ENCODE data around the gene LSMEM2. TPM values are rescaled to one million over a fixed set of nuclear protein-coding genes. Genes with fewer than 3 reads are reported as not detected.

LSMEM2 gene
- total and polyA plus RNA-seq, 2 experiments from 2014 or later = 0.59 to 0.86 TPM

GRCh38 chr3:50287262-50287661, 8.4 kb downstream of the LSMEM2 start (continued):
- TF ChIP-seq REST (IDR thresholded peaks at IDR 0.05; ENCODE audit: unreplicated experiment) = no peak

DNA sequence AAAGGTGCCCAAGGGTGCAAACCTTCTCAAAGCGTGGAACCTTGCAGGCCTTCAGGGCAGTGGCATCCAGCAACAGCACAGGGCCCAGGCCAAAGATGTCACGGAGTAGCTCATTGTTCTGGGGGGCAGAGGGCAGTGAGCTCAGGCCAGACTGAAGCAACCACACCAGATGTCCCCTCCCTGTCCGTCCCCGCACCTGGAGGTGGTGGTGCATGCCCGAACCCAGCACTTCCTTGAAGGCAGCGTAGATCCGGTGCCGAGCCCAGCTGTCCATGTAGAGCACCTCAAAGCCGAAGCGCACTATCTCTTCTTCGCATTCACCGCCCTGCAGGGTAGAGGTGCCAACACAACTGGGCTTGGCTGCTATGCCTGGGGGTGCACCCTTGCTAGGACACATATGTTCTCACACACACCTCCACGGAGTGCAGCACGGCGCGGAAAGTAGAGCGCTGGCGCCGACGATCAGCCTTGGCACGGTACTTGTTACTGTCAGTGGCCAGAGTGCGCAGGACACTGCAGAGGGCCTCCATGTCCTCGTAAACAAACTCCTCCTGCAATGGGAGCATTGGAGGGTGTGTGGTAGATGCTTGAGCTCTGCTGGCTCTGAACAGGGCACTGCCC, 9.6 kb downstream of the LSMEM2 start:
- H3K79me2 ChIP-seq (replicated peaks; ENCODE audit: insufficient read depth) = peaks cover 17% of the 10 kb centered on the region
- no peak for TF ChIP-seq EZH2phosphoT487 (IDR thresholded peaks at IDR 0.05; ENCODE audit: unreplicated experiment)
- TF ChIP-seq ETS1 (IDR thresholded peaks at IDR 0.05) = no peak
- no peak for TF ChIP-seq ZNF331 (CRISPR knock-in tag; IDR thresholded peaks at IDR 0.05; ENCODE audit: low read depth)
- no peak for TF ChIP-seq JUNB (IDR thresholded peaks at IDR 0.05; ENCODE audit: unreplicated experiment)
- TF ChIP-seq STAT1 (IDR thresholded peaks at IDR 0.05; ENCODE audit: unreplicated experiment) = no peak
- TF ChIP-seq, protein P1, sequence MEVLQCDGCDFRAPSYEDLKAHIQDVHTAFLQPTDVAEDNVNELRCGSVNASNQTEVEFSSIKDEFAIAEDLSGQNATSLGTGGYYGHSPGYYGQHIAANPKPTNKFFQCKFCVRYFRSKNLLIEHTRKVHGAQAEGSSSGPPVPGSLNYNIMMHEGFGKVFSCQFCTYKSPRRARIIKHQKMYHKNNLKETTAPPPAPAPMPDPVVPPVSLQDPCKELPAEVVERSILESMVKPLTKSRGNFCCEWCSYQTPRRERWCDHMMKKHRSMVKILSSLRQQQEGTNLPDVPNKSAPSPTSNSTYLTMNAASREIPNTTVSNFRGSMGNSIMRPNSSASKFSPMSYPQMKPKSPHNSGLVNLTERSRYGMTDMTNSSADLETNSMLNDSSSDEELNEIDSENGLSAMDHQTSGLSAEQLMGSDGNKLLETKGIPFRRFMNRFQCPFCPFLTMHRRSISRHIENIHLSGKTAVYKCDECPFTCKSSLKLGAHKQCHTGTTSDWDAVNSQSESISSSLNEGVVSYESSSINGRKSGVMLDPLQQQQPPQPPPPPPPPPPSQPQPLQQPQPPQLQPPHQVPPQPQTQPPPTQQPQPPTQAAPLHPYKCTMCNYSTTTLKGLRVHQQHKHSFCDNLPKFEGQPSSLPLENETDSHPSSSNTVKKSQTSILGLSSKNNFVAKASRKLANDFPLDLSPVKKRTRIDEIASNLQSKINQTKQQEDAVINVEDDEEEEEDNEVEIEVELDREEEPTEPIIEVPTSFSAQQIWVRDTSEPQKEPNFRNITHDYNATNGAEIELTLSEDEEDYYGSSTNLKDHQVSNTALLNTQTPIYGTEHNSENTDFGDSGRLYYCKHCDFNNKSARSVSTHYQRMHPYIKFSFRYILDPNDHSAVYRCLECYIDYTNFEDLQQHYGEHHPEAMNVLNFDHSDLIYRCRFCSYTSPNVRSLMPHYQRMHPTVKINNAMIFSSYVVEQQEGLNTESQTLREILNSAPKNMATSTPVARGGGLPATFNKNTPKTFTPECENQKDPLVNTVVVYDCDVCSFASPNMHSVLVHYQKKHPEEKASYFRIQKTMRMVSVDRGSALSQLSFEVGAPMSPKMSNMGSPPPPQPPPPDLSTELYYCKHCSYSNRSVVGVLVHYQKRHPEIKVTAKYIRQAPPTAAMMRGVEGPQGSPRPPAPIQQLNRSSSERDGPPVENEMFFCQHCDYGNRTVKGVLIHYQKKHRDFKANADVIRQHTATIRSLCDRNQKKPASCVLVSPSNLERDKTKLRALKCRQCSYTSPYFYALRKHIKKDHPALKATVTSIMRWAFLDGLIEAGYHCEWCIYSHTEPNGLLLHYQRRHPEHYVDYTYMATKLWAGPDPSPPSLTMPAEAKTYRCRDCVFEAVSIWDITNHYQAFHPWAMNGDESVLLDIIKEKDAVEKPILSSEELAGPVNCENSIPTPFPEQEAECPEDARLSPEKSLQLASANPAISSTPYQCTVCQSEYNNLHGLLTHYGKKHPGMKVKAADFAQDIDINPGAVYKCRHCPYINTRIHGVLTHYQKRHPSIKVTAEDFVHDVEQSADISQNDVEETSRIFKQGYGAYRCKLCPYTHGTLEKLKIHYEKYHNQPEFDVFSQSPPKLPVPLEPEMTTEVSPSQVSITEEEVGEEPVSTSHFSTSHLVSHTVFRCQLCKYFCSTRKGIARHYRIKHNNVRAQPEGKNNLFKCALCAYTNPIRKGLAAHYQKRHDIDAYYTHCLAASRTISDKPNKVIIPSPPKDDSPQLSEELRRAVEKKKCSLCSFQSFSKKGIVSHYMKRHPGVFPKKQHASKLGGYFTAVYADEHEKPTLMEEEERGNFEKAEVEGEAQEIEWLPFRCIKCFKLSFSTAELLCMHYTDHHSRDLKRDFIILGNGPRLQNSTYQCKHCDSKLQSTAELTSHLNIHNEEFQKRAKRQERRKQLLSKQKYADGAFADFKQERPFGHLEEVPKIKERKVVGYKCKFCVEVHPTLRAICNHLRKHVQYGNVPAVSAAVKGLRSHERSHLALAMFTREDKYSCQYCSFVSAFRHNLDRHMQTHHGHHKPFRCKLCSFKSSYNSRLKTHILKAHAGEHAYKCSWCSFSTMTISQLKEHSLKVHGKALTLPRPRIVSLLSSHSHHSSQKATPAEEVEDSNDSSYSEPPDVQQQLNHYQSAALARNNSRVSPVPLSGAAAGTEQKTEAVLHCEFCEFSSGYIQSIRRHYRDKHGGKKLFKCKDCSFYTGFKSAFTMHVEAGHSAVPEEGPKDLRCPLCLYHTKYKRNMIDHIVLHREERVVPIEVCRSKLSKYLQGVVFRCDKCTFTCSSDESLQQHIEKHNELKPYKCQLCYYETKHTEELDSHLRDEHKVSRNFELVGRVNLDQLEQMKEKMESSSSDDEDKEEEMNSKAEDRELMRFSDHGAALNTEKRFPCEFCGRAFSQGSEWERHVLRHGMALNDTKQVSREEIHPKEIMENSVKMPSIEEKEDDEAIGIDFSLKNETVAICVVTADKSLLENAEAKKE (CRISPR knock-in tag; IDR thresholded peaks at IDR 0.05) = no peak
- no peak for TF ChIP-seq POLR2AphosphoS5 (IDR thresholded peaks at IDR 0.05; ENCODE audit: low read depth)
- TF ChIP-seq CREB1 (CRISPR knock-in tag; IDR thresholded peaks at IDR 0.05; ENCODE audit: low read depth) = no peak
- TF ChIP-seq, protein P2, sequence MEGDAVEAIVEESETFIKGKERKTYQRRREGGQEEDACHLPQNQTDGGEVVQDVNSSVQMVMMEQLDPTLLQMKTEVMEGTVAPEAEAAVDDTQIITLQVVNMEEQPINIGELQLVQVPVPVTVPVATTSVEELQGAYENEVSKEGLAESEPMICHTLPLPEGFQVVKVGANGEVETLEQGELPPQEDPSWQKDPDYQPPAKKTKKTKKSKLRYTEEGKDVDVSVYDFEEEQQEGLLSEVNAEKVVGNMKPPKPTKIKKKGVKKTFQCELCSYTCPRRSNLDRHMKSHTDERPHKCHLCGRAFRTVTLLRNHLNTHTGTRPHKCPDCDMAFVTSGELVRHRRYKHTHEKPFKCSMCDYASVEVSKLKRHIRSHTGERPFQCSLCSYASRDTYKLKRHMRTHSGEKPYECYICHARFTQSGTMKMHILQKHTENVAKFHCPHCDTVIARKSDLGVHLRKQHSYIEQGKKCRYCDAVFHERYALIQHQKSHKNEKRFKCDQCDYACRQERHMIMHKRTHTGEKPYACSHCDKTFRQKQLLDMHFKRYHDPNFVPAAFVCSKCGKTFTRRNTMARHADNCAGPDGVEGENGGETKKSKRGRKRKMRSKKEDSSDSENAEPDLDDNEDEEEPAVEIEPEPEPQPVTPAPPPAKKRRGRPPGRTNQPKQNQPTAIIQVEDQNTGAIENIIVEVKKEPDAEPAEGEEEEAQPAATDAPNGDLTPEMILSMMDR (conservative IDR thresholded peaks at IDR 0.05; ENCODE audit: low read depth in 2 of 2) = no peak
- TF ChIP-seq NANOG (IDR thresholded peaks at IDR 0.05; ENCODE audit: borderline replicate concordance) = no peak
- no peak for TF ChIP-seq ZNF114 (CRISPR knock-in tag; IDR thresholded peaks at IDR 0.05)
- no peak for TF ChIP-seq EZH2 (IDR thresholded peaks at IDR 0.05; ENCODE audit: low read depth, unreplicated experiment)

More for the DNA sequence above, 9.6 kb downstream of the LSMEM2 start:
- Mint-ChIP-seq H3K27ac (no peak overlapping the region), H3K27me3 (ENCODE audit: insufficient read depth, low read depth, poor library complexity) (peaks cover 8% of the 10 kb centered on the region), H3K36me3 (ENCODE audit: low read depth) (peaks cover 47% of the 10 kb centered on the region), H3K4me1 (peaks cover 11% of the 10 kb centered on the region), H3K4me3 (no peak overlapping the region), H3K9me3 (no peaks in the 10 kb centered on the region)
- Histone ChIP-seq H3F3A (replicated peaks; ENCODE audit: low read depth) (0 out of 2 replicates have a peak, but pooled peaks cover 4% of the 10 kb centered on the region), H3K27me3 (ENCODE audit: insufficient read depth) (no peaks in the 10 kb centered on the region), H3K36me3 (ENCODE audit: insufficient read depth) (peaks cover 11% of the 10 kb centered on the region), H3K4me2 (no peak overlapping the region), H3K4me1 (ENCODE audit: insufficient read depth) (peaks cover 5% of the 10 kb centered on the region), H4K20me1 (replicated peaks; ENCODE audit: insufficient read depth) (no peaks in the 10 kb centered on the region; the same call in 1 of the 2 replicates), H3K4me3 (no peak overlapping the region), H3K9me2 (ENCODE audit: insufficient read depth) (no peaks in the 10 kb centered on the region), H3K27ac (ENCODE audit: low read depth) (no peak overlapping the region), H2AFZ (no peak overlapping the region)
- no peak for DNase-seq (ENCODE audit: low spot score)
- ATAC-seq = no peak

Measured in GM23338 (cell line).